ENCODE results near the gene MAP3K7. TPM values are rescaled to one million over a fixed set of nuclear protein-coding genes. Genes with fewer than 3 reads are reported as not detected.

Gene MAP3K7
- total and polyA plus RNA-seq, 2 of the 4 experiments (the other 2 are of a cell fraction), result 26.5 to 29.9 TPM

GRCh38 chr6:90559931-90560330, 26.9 kb downstream of the MAP3K7 start:
- dilution Hi-C loops (cut with HindIII; ENCODE audit: low sequenced_read_pairs, unreplicated experiment), result no loop called here
- no peak overlapping the region for H2BK120ac ChIP-seq (ENCODE audit: low read depth, low read length)
- no peak overlapping the region for H3K56ac ChIP-seq (ENCODE audit: extremely low read depth, insufficient read depth, low read length)
- no peak overlapping the region for H2BK20ac ChIP-seq (ENCODE audit: low read depth, low read length)
- no peak for TF ChIP-seq POLR2A (IDR thresholded peaks at IDR 0.05; ENCODE audit: low read depth, low read length)
- TF ChIP-seq BHLHE40 (IDR thresholded peaks at IDR 0.05; ENCODE audit: low read depth, low read length), result no peak
- no peak for TF ChIP-seq CTCF (conservative IDR thresholded peaks at IDR 0.05; ENCODE audit: low read depth, low read length)
- TF ChIP-seq MAFK (IDR thresholded peaks at IDR 0.05; ENCODE audit: low read depth, low read length), result no peak
- TF ChIP-seq CHD1 (IDR thresholded peaks at IDR 0.05; ENCODE audit: low read depth, low read length), result no peak
- TF ChIP-seq CEBPB (IDR thresholded peaks at IDR 0.05; ENCODE audit: low read depth, low read length), result no peak
- no peak for TF ChIP-seq ELK1 (IDR thresholded peaks at IDR 0.05; ENCODE audit: borderline replicate concordance, low read depth, low read length)
- TF ChIP-seq FOS (IDR thresholded peaks at IDR 0.05; ENCODE audit: low read depth, low read length), result no peak
- no peak for TF ChIP-seq SMC3 (IDR thresholded peaks at IDR 0.05; ENCODE audit: low read depth, low read length)
- TF ChIP-seq RAD21 (IDR thresholded peaks at IDR 0.05; ENCODE audit: low read length), result no peak
- no peak for TF ChIP-seq MXI1 (IDR thresholded peaks at IDR 0.05; ENCODE audit: borderline replicate concordance, low read depth, low read length)
- no peak for TF ChIP-seq RCOR1 (IDR thresholded peaks at IDR 0.05; ENCODE audit: insufficient replicate concordance, low read length)
- no peak for TF ChIP-seq MAZ (IDR thresholded peaks at IDR 0.05; ENCODE audit: borderline replicate concordance, low read depth, low read length)
- TF ChIP-seq RFX5 (IDR thresholded peaks at IDR 0.05; ENCODE audit: low read depth, low read length), result no peak
- TF ChIP-seq NFE2L2 (IDR thresholded peaks at IDR 0.05; ENCODE audit: low read depth, low read length), result no peak
- peaks cover 12% of the 10 kb centered on the region for H3K36me3 ChIP-seq (ENCODE audit: control insufficient read depth, insufficient read depth, low read length)
- no peak overlapping the region for H3K9ac ChIP-seq (ENCODE audit: low read depth, low read length)
- no peak overlapping the region for H3K14ac ChIP-seq (replicated peaks; ENCODE audit: low read depth, low read length)
- intact Hi-C loops (cut with micrococcal nuclease), result no loop called here
- no CpG with 5 or more reads among the region's 4 CpGs for WGBS, 2 experiments (ENCODE audit: extremely low coverage in 2 of 2, insufficient read length in 1 of 2)
- ChIA-PET POLR2A (ENCODE audit: unreplicated experiment) (no interaction called here), CTCF (no interaction called here)
- in situ Hi-C loops (cut with MboI; ENCODE audit: low sequenced_read_pairs), result no loop called here
- no peak overlapping the region for H2AK5ac ChIP-seq (ENCODE audit: low read depth, low read length)
- H3K79me1 ChIP-seq (ENCODE audit: low read depth in 1 of 2, low read length in 2 of 2), result peaks cover 3 to 11% of the 10 kb centered on the region in 2 experiments; a peak in 1 of 4 replicates
- H2BK15ac ChIP-seq (ENCODE audit: low read depth, low read length), result no peak overlapping the region
- no peak overlapping the region for H3K23ac ChIP-seq (ENCODE audit: low read depth, low read length)
- no TSS peak for BruUV-seq (replicated peaks)
- no peak for ATAC-seq (ENCODE audit: low read depth)
- H2BK5ac ChIP-seq (ENCODE audit: low read depth, low read length, poor library complexity, severe bottlenecking), result no peak overlapping the region
- H3K4me2 ChIP-seq (ENCODE audit: low read depth, low read length), result no peak overlapping the region
- no peaks in the 10 kb centered on the region for H3K9me1 ChIP-seq (ENCODE audit: insufficient read depth, low read length)
- H3K9me3 ChIP-seq (ENCODE audit: control insufficient read depth, insufficient read depth, low read length), result no peaks in the 10 kb centered on the region
- no peak overlapping the region for H2AFZ ChIP-seq (replicated peaks; ENCODE audit: low read length, poor library complexity)
- DNase-seq, result no peak
- no peak overlapping the region for H3K4me3 ChIP-seq (ENCODE audit: insufficient read depth, low read depth, low read length)
- H4K5ac ChIP-seq (ENCODE audit: low read depth, low read length), result no peak overlapping the region
- no peak overlapping the region for H2AK9ac ChIP-seq (replicated peaks; ENCODE audit: low read depth, low read length, poor library complexity)
- no peaks in the 10 kb centered on the region for H3K27me3 ChIP-seq (ENCODE audit: control insufficient read depth, insufficient read depth, low read length)
- no peak overlapping the region for H3K18ac ChIP-seq (ENCODE audit: low read depth, low read length)
- no peak overlapping the region for H4K91ac ChIP-seq (ENCODE audit: insufficient read depth, low read depth, low read length)
- H4K8ac ChIP-seq (ENCODE audit: low read depth in 2 of 2, low read length in 2 of 2), result no peak overlapping the region
- H3K4ac ChIP-seq (ENCODE audit: low read depth, low read length), result no peak overlapping the region
- H3K27ac ChIP-seq (ENCODE audit: insufficient read depth, low read length), result no peak overlapping the region
- no peaks in the 10 kb centered on the region for H4K20me1 ChIP-seq (ENCODE audit: insufficient read depth, low read length)
- no peaks in the 10 kb centered on the region for H3K4me1 ChIP-seq (ENCODE audit: control insufficient read depth, insufficient read depth, low read length)
